GM19463 (cell line): ENCODE data around the gene SYT7.

Experiments used
- ATAC-seq: cut with Tn5 transposase; IDR thresholded peaks from one replicate; pipeline ENCODE4 v1.9.1; 2021; ENCODE audit warnings: mild to moderate bottlenecking, moderate library complexity; ENCODE audit not compliant: unreplicated experiment

The SYT7 gene

GRCh38 chr11:61609000-61609979, 28.4 kb upstream of the SYT7 start:
- no peak for ATAC-seq

- no peak for ATAC-seq
Observed at GRCh38 chr11:61607920-61608599, 27.2 kb upstream of the SYT7 start.

- ATAC-seq = no peak
Observed at GRCh38 chr11:61607426-61607825, 26.6 kb upstream of the SYT7 start.

- no peak for ATAC-seq
Observed at GRCh38 chr11:61603667-61604066, 22.8 kb upstream of the SYT7 start.

GRCh38 chr11:61602775-61603569, 22.1 kb upstream of the SYT7 start:
- ATAC-seq = no peak

- ATAC-seq = no peak
Observed at GRCh38 chr11:61601512-61601911, 20.6 kb upstream of the SYT7 start.

- ATAC-seq = no peak
Observed at GRCh38 chr11:61599968-61600710, 19.3 kb upstream of the SYT7 start.

GRCh38 chr11:61598886-61599868, 18.3 kb upstream of the SYT7 start:
- ATAC-seq = no peak

- no peak for ATAC-seq
Observed at GRCh38 chr11:61598374-61598773, 17.5 kb upstream of the SYT7 start.

GRCh38 chr11:61596990-61597389, 16.1 kb upstream of the SYT7 start:
- ATAC-seq = no peak

- ATAC-seq = no peak
Observed at GRCh38 chr11:61596542-61596941, 15.7 kb upstream of the SYT7 start.

- no peak for ATAC-seq
Observed at GRCh38 chr11:61594907-61595257, 14.0 kb upstream of the SYT7 start.

- no peak for ATAC-seq
Observed at GRCh38 chr11:61593151-61593550, 12.3 kb upstream of the SYT7 start.

GRCh38 chr11:61592176-61592575, 11.3 kb upstream of the SYT7 start:
- ATAC-seq = no peak

GRCh38 chr11:61589961-61590360, 9.1 kb upstream of the SYT7 start:
- ATAC-seq = no peak

GRCh38 chr11:61588728-61589191, 7.9 kb upstream of the SYT7 start:
- ATAC-seq = no peak

GRCh38 chr11:61587951-61588727, 7.3 kb upstream of the SYT7 start:
- no peak for ATAC-seq

- ATAC-seq = no peak
Observed at GRCh38 chr11:61587541-61587941, 6.7 kb upstream of the SYT7 start.
